GM12891 (cell line): ENCODE results near the gene QRFPR.

Experiments used
- PAX5 ChIP-seq: IDR thresholded peaks from 2 replicates; pipeline ENCODE4 v1.6.1; 2011; ENCODE audit warnings: low read length, moderate library complexity, mild to moderate bottlenecking; ENCODE audit not compliant: insufficient read depth, severe bottlenecking
- POLR2A ChIP-seq: IDR thresholded peaks from 2 replicates; pipeline ENCODE4 v1.6.1; 2011; ENCODE audit warnings: low read depth, low read length, control low read depth
- POLR2AphosphoS5 ChIP-seq: IDR thresholded peaks from 2 replicates; pipeline ENCODE4 v1.6.1; 2011; ENCODE audit warnings: low read depth, low read length, control low read depth
- SPI1 ChIP-seq: IDR thresholded peaks from 2 replicates; pipeline ENCODE4 v1.6.1; 2011; ENCODE audit warnings: low read depth, low read length, control low read depth
- TAF1 ChIP-seq: IDR thresholded peaks from 2 replicates; pipeline ENCODE4 v1.6.1; 2011; ENCODE audit warnings: low read depth, low read length, control low read depth

DNA sequence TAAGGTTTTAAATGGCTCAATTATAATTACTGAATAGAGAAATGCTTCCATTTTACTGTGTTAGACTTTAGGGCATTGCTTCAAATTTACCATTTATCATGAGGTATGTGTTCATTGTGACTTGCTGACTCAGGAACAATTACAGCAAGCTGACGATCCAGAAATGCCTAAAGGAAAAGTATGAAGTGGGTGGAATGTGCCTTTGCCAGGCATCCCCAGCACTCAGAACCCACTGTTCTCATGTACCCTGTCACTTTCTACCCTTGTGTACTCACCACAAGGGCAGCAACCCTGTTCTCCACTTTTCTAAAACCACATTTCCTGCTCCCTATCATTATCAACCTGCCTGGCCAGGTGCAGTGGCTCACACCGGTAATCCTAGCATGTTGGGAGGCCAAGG, 41.5 kb downstream of the QRFPR start:
- TF ChIP-seq POLR2AphosphoS5 (no peak), POLR2A (no peak), TAF1 (no peak), PAX5 (no peak), SPI1 (no peak)
